K562 (cell line): Measurements from ENCODE around the gene MLLT1. TPM values are rescaled to one million over a fixed set of nuclear protein-coding genes. Genes with fewer than 3 reads are reported as not detected.
A peak's percentile ranks its signal among the peaks of the same experiment; 100 is the strongest.

Source experiments
- ATAC-seq: fragments of 200-7000 bp; cut with Tn5 transposase; 3 replicates; pipeline ENCODE4 v1.9.1; 2020; ENCODE audit warnings: moderate library complexity
- BruUV-seq: library from RNA; stranded (reverse); fragments of 400-500 nt; replicated peaks from 2 replicates; lab custom pipeline; 2021; lab: Mats Ljungman, UMichigan
- CTCF ChIA-PET: fragments of 300-600 bp; formaldehyde crosslinking; extraction: SDS; loops from one replicate; lab custom pipeline; 2021; ENCODE audit warnings: low intra/inter-chr PET ratio; lab: Yijun Ruan, JAX
- POLR2A ChIA-PET: fragments of 300-600, 350-650 bp; sonication (Branson Sonifier 250); formaldehyde crosslinking; extraction: SDS; loops from one replicate; lab custom pipeline; 2021; ENCODE audit warnings: antibody characterized with exemption, inconsistent platforms; lab: Yijun Ruan, JAX
- DNase-seq, 4 experiments: peaks; one replicate each; pipeline versions ENCODE4 v3.0.0 to v3.0.0-alpha.2; 2011 to 2018; ENCODE audit warnings: low spot score in 3 of 4, mixed read lengths in 3 of 4; ENCODE audit errors: extremely low read depth in 1 of 4
- FAIRE-seq: peaks from 2 replicates; lab custom pipeline; 2011; peaks lifted over from hg19 to GRCh38; lab: Jason Lieb, UNC
- H2AFZ ChIP-seq: 2 replicates; pipeline ENCODE4 v1.6.0; 2011; ENCODE audit warnings: low read depth, low read length, control low read depth, inconsistent platforms
- H3K27ac ChIP-seq: fragments of 200-600 bp; 3 replicates; pipeline ENCODE4 v1.8.0; 2011; ENCODE audit warnings: low read depth, mild to moderate bottlenecking, control low read depth, inconsistent platforms, low read length, moderate library complexity, mixed read lengths; ENCODE audit errors: extremely low read depth
- H3K27me3 ChIP-seq, 2 experiments: fragments of 300-600 bp in 1 of 2; 2 replicates in 1 of 2; 3 replicates in 1 of 2; pipeline versions ENCODE4 v1.6.0 to v1.8.0; 2011; ENCODE audit warnings: inconsistent platforms in 2 of 2, low read length in 2 of 2, mild to moderate bottlenecking in 1 of 2, mixed read lengths in 1 of 2, moderate library complexity in 1 of 2; ENCODE audit not compliant: control insufficient read depth in 2 of 2, insufficient read depth in 2 of 2
- H3K36me3 ChIP-seq: fragments of 300-600 bp; 3 replicates; pipeline ENCODE4 v1.8.0; 2011; ENCODE audit warnings: mild to moderate bottlenecking, low read length, inconsistent platforms; ENCODE audit not compliant: control insufficient read depth, insufficient read depth
- H3K4me1 ChIP-seq, 2 experiments: fragments of 200-600 bp in 1 of 2; replicated peaks in 1 of 2; 2 replicates in 1 of 2; 3 replicates in 1 of 2; pipeline versions ENCODE4 v1.5.1 to v1.8.0; 2011; ENCODE audit warnings: inconsistent platforms in 2 of 2, low read length in 2 of 2, mild to moderate bottlenecking in 1 of 2, mixed read lengths in 1 of 2, moderate library complexity in 1 of 2; ENCODE audit not compliant: control insufficient read depth in 2 of 2, insufficient read depth in 2 of 2
- H3K4me2 ChIP-seq: 2 replicates; pipeline ENCODE4 v1.6.1; 2011; ENCODE audit warnings: low read length, control low read depth, inconsistent platforms, mixed read lengths; ENCODE audit not compliant: insufficient read depth
- H3K4me3 ChIP-seq: fragments of 200-600 bp; sonication (generic), shearing (Covaris generic); 2 replicates; pipeline ENCODE4 v1.5.1; 2016; ENCODE audit warnings: control low read depth, inconsistent platforms
- H3K79me2 ChIP-seq: fragments of 200-600 bp; 3 replicates; pipeline ENCODE4 v1.8.0; 2011; ENCODE audit warnings: low read length, inconsistent platforms; ENCODE audit not compliant: control insufficient read depth, insufficient read depth
- H3K9ac ChIP-seq, 2 experiments: 2 replicates each; pipeline versions ENCODE4 v1.6.0 to v1.6.1; 2011; ENCODE audit warnings: low read depth in 2 of 2, low read length in 2 of 2, control low read depth in 1 of 2, inconsistent platforms in 1 of 2, mild to moderate bottlenecking in 1 of 2, mixed read lengths in 1 of 2; ENCODE audit not compliant: insufficient read depth in 1 of 2
- H3K9me1 ChIP-seq: one replicate; pipeline ENCODE4 v1.6.0; 2011; ENCODE audit warnings: inconsistent platforms, mild to moderate bottlenecking, low read length, moderate library complexity; ENCODE audit not compliant: control insufficient read depth, insufficient read depth
- H3K9me3 ChIP-seq: replicated peaks from 2 replicates; pipeline ENCODE4 v1.5.1; 2011; ENCODE audit warnings: low read depth, low read length, inconsistent platforms; ENCODE audit not compliant: control insufficient read depth, insufficient read depth
- H4K20me1 ChIP-seq: replicated peaks from 2 replicates; pipeline ENCODE4 v1.6.1; 2011; ENCODE audit warnings: low read length, inconsistent platforms, mixed read lengths; ENCODE audit not compliant: control insufficient read depth, insufficient read depth
- BCOR ChIP-seq: fragments of 450-650 bp; IDR thresholded peaks from 2 replicates; pipeline ENCODE4 v1.6.1; 2016
- ELF2 ChIP-seq: fragments of 250-450 bp; sonication (Bioruptor Pico); IDR thresholded peaks from 2 replicates; pipeline ENCODE4 v1.5.0; 2021; ENCODE audit warnings: mild to moderate bottlenecking
- EP400 ChIP-seq: fragments of 450-650 bp; IDR thresholded peaks from 2 replicates; pipeline ENCODE4 v1.6.1; 2017; ENCODE audit warnings: antibody characterized with exemption, mild to moderate bottlenecking, moderate library complexity
- GTF2F1 ChIP-seq: IDR thresholded peaks from 2 replicates; pipeline ENCODE4 v1.6.1; 2011; ENCODE audit warnings: low read depth, low read length, improper control_type of control experiment
- POLR2G ChIP-seq: fragments of 200-400 bp; formaldehyde crosslinking; IDR thresholded peaks from 2 replicates; pipeline ENCODE4 v1.6.1; 2017; ENCODE audit warnings: low read depth, mild to moderate bottlenecking, antibody characterized with exemption, low read length, moderate library complexity
- RNF2 ChIP-seq: sonication (generic); IDR thresholded peaks from 2 replicates; pipeline ENCODE4 v1.6.1; 2016
- SAFB2 ChIP-seq: fragments of 200-400 bp; formaldehyde crosslinking; IDR thresholded peaks from 2 replicates; pipeline ENCODE4 v1.6.1; 2018; ENCODE audit warnings: borderline replicate concordance, low read length, low read depth, moderate library complexity; ENCODE audit not compliant: severe bottlenecking
- STAT5A ChIP-seq: IDR thresholded peaks from 2 replicates; pipeline ENCODE4 v1.6.1; 2012; ENCODE audit warnings: low read length, inconsistent platforms, borderline replicate concordance
- TGIF2 ChIP-seq: sonication (generic); formaldehyde crosslinking; IDR thresholded peaks from 2 replicates; pipeline ENCODE4 v1.8.1; 2022; ENCODE audit warnings: mild to moderate bottlenecking, missing genetic modification reagents, moderate library complexity
- TRIM28 ChIP-seq: fragments of 450-650 bp; IDR thresholded peaks from 2 replicates; pipeline ENCODE4 v1.6.1; 2017
- ZBED1 ChIP-seq: IDR thresholded peaks from 2 replicates; pipeline ENCODE4 v1.6.1; 2014
- ZNF143 ChIP-seq: sonication (generic); formaldehyde crosslinking; IDR thresholded peaks from 2 replicates; pipeline ENCODE4 v1.9.0; 2022; ENCODE audit warnings: mild to moderate bottlenecking, missing genetic modification reagents
- ZNF23 ChIP-seq: fragments of 250-450 bp; sonication (Bioruptor Pico); IDR thresholded peaks from 2 replicates; pipeline ENCODE4 v1.4.0; 2020; ENCODE audit warnings: mild to moderate bottlenecking
- ZSCAN32 ChIP-seq: fragments of 450-650 bp; formaldehyde crosslinking; IDR thresholded peaks from 2 replicates; pipeline ENCODE4 v1.4.0; 2020; ENCODE audit warnings: mild to moderate bottlenecking, moderate library complexity
- WGBS: fragments of 100-300 bp; shearing (Covaris generic); methylation state at CpG from one replicate; pipeline ENCODE4 v1.1.6; 2016; ENCODE audit warnings: low coverage, mixed read lengths; ENCODE audit not compliant: insufficient coverage; ENCODE audit errors: missing lambda C conversion rate; 5-methylcytosine and 5-hydroxymethylcytosine counted together
- in situ Hi-C: fragments of 300-500 bp; cut with MboI; formaldehyde crosslinking; loops from 4 replicates; pipeline ENCODE4 v1.15.0; 2018; ENCODE audit warnings: inconsistent platforms, mixed read lengths
- intact Hi-C: fragments of 100-400 bp; cut with micrococcal nuclease; formaldehyde crosslinking; loops from 2 replicates; pipeline ENCODE4 v1.14.2; 2022
- polyA plus RNA-seq, 8 experiments: library from polyadenylated mRNA; depleted of rRNA in 4 of 8; stranded (reverse) in 5 of 8; unstranded in 3 of 8; fragments of >200 nt; fragmentation: Nextera tagmentation in 2 of 8; fragmentation: Illumina TruSeq in 1 of 8; extraction: Ambion mirVana in 2 of 8; extraction: Trizol in 1 of 8; gene quantifications; 2 replicates each; pipeline versions ENCODE4 v1.2.1 to v1.2.3, GENCODE V29; 2011 to 2014; ENCODE audit warnings: inconsistent platforms in 1 of 8, missing spikeins in 1 of 8
- total RNA-seq, 7 experiments: library from RNA; depleted of rRNA in 6 of 7; stranded (reverse); fragments of >200 nt in 6 of 7; fragmentation: Illumina TruSeq in 2 of 7; extraction: Trizol in 2 of 7; gene quantifications; 2 replicates each; pipeline versions ENCODE4 v1.2.1 to v1.2.3, GENCODE V29; 2011 to 2021; ENCODE audit warnings: low replicate concordance in 1 of 7
- TF ChIP-seq, protein P1 (sequence below): sonication (generic); formaldehyde crosslinking; IDR thresholded peaks from 2 replicates; pipeline ENCODE4 v1.9.0; 2022; ENCODE audit warnings: mild to moderate bottlenecking, missing genetic modification reagents

MLLT1 gene
- total and polyA plus RNA-seq, 9 of the 15 experiments (the other 6 are each of a cell fraction or from before 2014, with no cell fraction given) = 0.23 to 63.5 (median 15.4) TPM

DNA sequence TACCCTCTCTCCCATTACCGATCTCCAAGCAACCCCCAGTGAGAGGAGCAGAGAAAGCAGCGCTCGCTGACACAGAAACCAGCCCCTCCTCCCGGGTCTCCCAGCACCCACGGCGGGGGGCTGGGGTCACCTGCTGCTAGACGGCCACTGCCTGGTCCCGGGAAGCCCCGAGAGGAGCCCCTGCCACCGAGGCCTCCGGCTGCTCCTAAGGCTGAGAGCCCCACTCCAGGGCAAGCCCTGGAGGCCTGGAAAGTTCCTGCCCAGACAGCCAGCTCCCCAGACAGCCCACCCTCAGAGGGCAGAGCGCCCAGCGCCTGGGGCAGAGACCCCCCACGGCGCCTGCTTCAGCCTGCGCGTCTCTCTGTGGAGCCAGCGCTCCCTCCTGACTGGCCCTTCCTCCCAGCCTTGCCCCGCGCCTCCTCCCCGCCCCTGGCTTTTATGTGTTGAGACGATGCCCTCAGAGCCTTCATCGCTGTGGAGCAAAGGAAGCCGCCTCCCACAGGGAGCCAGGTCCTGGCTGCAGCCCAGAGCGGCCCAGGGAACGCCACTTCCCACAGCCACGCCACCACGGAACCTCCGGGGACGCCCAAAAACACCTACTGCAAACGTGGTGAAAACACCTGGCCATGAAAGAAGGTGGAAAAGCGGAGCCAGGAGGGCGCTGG is 51.1 kb downstream of the MLLT1 start:
- 96% methylated on average over 15 of the region's 33 CpGs for WGBS
- CTCF ChIA-PET = no interaction called here
- no peaks in the 10 kb centered on the region for H3K9me1 ChIP-seq
- TF ChIP-seq STAT5A (no peak), POLR2G (peak; percentile 36; the same call in 1 of the 2 replicates)
- BruUV-seq = no TSS peak
- H3K4me3 ChIP-seq = no peak overlapping the region
- H3K27ac ChIP-seq = no peak overlapping the region
- in situ Hi-C loops (no loop called here), intact Hi-C loops (no loop called here)
- no peak for FAIRE-seq
- H3K4me2 ChIP-seq = no peak overlapping the region
- no peaks in the 10 kb centered on the region for H3K9me3 ChIP-seq
- H3K27me3 ChIP-seq = no peaks in the 10 kb centered on the region
- H4K20me1 ChIP-seq = peaks cover 3% of the 10 kb centered on the region; the same call in 1 of the 2 replicates
- peaks cover 0 to 31% of the 10 kb centered on the region in 2 experiments; a peak in 2 of 5 replicates for H3K4me1 ChIP-seq
- peaks cover 36% of the 10 kb centered on the region for H3K79me2 ChIP-seq
- H3K36me3 ChIP-seq = peaks cover 66% of the 10 kb centered on the region; the same call in 2 of the 3 replicates
- DNase-seq = no peak
- peak overlapping the region in 1 of 2 experiments; percentile 26; a peak in 1 of 4 replicates for H3K9ac ChIP-seq
- ATAC-seq = no peak
- POLR2A ChIA-PET = no interaction called here
- no peak overlapping the region for H2AFZ ChIP-seq

DNA sequence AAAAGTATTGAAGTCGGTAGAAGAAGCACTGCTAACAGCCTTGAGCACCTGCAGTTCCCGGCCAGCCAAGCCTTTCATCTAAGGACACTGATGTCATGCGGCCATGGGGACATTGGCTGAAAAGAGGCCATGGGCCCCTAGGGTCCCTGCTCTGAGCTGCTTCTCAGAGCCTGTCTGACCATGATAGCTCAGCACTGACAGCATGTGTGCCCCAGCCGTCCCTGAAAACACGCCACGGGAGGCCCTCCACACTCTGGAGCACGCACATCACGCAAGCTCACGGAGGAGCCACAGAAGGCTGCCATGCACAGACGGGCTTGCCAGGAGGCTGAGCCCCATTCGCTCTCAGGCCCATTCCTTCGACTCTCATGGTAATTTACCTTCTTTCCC is 51.8 kb downstream of the MLLT1 start:
- 86% methylated on average over 12 of the region's 12 CpGs for WGBS
- peaks cover 3% of the 10 kb centered on the region; the same call in 1 of the 2 replicates for H4K20me1 ChIP-seq
- no peaks in the 10 kb centered on the region for H3K9me1 ChIP-seq
- no peak overlapping the region for H3K9ac ChIP-seq
- peaks cover 66% of the 10 kb centered on the region; the same call in 2 of the 3 replicates for H3K36me3 ChIP-seq
- H3K27me3 ChIP-seq = no peaks in the 10 kb centered on the region
- peaks cover 0 to 31% of the 10 kb centered on the region in 2 experiments; a peak in 2 of 5 replicates for H3K4me1 ChIP-seq
- ATAC-seq (no peak), DNase-seq (no peak), FAIRE-seq (no peak)
- ChIA-PET CTCF (no interaction called here), POLR2A (interaction anchor here (0.7 kb wide), 1 partner anchor 62 kb away, joined by 3 read pairs; no protein-coding TSS in a partner anchor)
- H3K4me3 ChIP-seq = no peak overlapping the region
- intact Hi-C loops = no loop called here
- no peak overlapping the region for H3K4me2 ChIP-seq
- no TSS peak for BruUV-seq
- H3K27ac ChIP-seq = no peak overlapping the region
- in situ Hi-C loops = no loop called here
- no peak for TF ChIP-seq EP400
- no peak for TF ChIP-seq BCOR
- no peak for TF ChIP-seq SAFB2
- TF ChIP-seq ELF2 (CRISPR knock-in tag) = no peak
- no peak for TF ChIP-seq TGIF2 (CRISPR knock-in tag)
- no peak for TF ChIP-seq RNF2
- no peak for TF ChIP-seq ZBED1
- no peak for TF ChIP-seq ZNF23
- TF ChIP-seq ZNF143 (CRISPR knock-in tag) = no peak
- no peak for TF ChIP-seq TRIM28
- TF ChIP-seq, protein P1, sequence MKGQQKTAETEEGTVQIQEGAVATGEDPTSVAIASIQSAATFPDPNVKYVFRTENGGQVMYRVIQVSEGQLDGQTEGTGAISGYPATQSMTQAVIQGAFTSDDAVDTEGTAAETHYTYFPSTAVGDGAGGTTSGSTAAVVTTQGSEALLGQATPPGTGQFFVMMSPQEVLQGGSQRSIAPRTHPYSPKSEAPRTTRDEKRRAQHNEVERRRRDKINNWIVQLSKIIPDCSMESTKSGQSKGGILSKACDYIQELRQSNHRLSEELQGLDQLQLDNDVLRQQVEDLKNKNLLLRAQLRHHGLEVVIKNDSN (CRISPR knock-in tag) = no peak
- TF ChIP-seq ZSCAN32 = no peak
- TF ChIP-seq GTF2F1 = no peak
- peaks cover 29% of the 10 kb centered on the region for H3K79me2 ChIP-seq
- no peaks in the 10 kb centered on the region for H3K9me3 ChIP-seq
- no peak overlapping the region for H2AFZ ChIP-seq
